ENCODE results near the gene GASK1B.

GASK1B gene

GRCh38 chr4:158170691-158171561 is 1.9 kb downstream of the GASK1B start:
- H3K4me3 Mint-ChIP-seq: no peak overlapping the region
- H3K36me3 Mint-ChIP-seq (ENCODE audit: insufficient read depth): no peaks in the 10 kb centered on the region
- H3K27ac Mint-ChIP-seq: no peak overlapping the region
- H3K4me1 Mint-ChIP-seq (ENCODE audit: low read depth in 2 of 2): no peaks in the 10 kb centered on the region
- DNase-seq (no peak), ATAC-seq (replicated peaks) (no peak)
- peaks cover 5 to 9% of the 10 kb centered on the region in 2 donors for H3K27me3 Mint-ChIP-seq
- peaks cover 0 to 1% of the 10 kb centered on the region in 2 donors for H3K9me3 Mint-ChIP-seq

GRCh38 chr4:158169931-158170690 is 2.7 kb downstream of the GASK1B start:
- Mint-ChIP-seq H3K4me3 (no peak overlapping the region), H3K36me3 (ENCODE audit: insufficient read depth) (no peaks in the 10 kb centered on the region), H3K27me3 (peaks cover 5 to 9% of the 10 kb centered on the region in 2 donors), H3K4me1 (ENCODE audit: low read depth in 2 of 2) (no peaks in the 10 kb centered on the region), H3K27ac (no peak overlapping the region), H3K9me3 (peaks cover 0 to 1% of the 10 kb centered on the region in 2 donors)
- ATAC-seq (replicated peaks) (no peak), DNase-seq (no peak)

- no peaks in the 10 kb centered on the region for H3K36me3 Mint-ChIP-seq (ENCODE audit: insufficient read depth)
- H3K9me3 Mint-ChIP-seq: peaks cover 0 to 1% of the 10 kb centered on the region in 2 donors
- H3K4me3 Mint-ChIP-seq: no peak overlapping the region
- H3K27me3 Mint-ChIP-seq: peaks cover 5 to 9% of the 10 kb centered on the region in 2 donors
- no peaks in the 10 kb centered on the region for H3K4me1 Mint-ChIP-seq (ENCODE audit: low read depth in 2 of 2)
- DNase-seq (no peak), ATAC-seq (replicated peaks) (no peak)
- H3K27ac Mint-ChIP-seq: no peak overlapping the region
Observed at GRCh38 chr4:158169506-158169905, 3.3 kb downstream of the GASK1B start.

GRCh38 chr4:158168606-158169005 is 4.2 kb downstream of the GASK1B start:
- no peaks in the 10 kb centered on the region for H3K4me1 Mint-ChIP-seq (ENCODE audit: low read depth in 2 of 2)
- H3K4me3 Mint-ChIP-seq: no peak overlapping the region
- no peaks in the 10 kb centered on the region for H3K36me3 Mint-ChIP-seq (ENCODE audit: insufficient read depth)
- DNase-seq: no peak
- H3K9me3 Mint-ChIP-seq: peaks cover 0 to 1% of the 10 kb centered on the region in 2 donors
- H3K27ac Mint-ChIP-seq: no peak overlapping the region
- peaks cover 5 to 9% of the 10 kb centered on the region in 2 donors for H3K27me3 Mint-ChIP-seq
- no peak for ATAC-seq (replicated peaks)

- no peak for DNase-seq
- H3K27ac Mint-ChIP-seq: no peak overlapping the region
Observed at GRCh38 chr4:158166701-158167100, 6.1 kb downstream of the GASK1B start.

GRCh38 chr4:158164768-158165213 is 8.0 kb downstream of the GASK1B start:
- Mint-ChIP-seq H3K9me3 (peaks cover 3 to 10% of the 10 kb centered on the region in 2 donors), H3K36me3 (ENCODE audit: insufficient read depth) (no peaks in the 10 kb centered on the region), H3K27ac (no peak overlapping the region), H3K4me3 (no peak overlapping the region), H3K4me1 (ENCODE audit: low read depth in 2 of 2) (no peaks in the 10 kb centered on the region), H3K27me3 (no peaks in the 10 kb centered on the region)
- no peak for DNase-seq
- no peak for ATAC-seq (replicated peaks)

More at GRCh38 chr4:158166701-158167100, 6.1 kb downstream of the GASK1B start:
- H3K36me3 Mint-ChIP-seq (ENCODE audit: insufficient read depth): no peaks in the 10 kb centered on the region
- peaks cover 3 to 8% of the 10 kb centered on the region in 2 donors for H3K9me3 Mint-ChIP-seq
- ATAC-seq (replicated peaks): no peak
- peaks cover 5 to 9% of the 10 kb centered on the region in 2 donors for H3K27me3 Mint-ChIP-seq
- no peaks in the 10 kb centered on the region for H3K4me1 Mint-ChIP-seq (ENCODE audit: low read depth in 2 of 2)
- H3K4me3 Mint-ChIP-seq: no peak overlapping the region

GRCh38 chr4:158163941-158164767 is 8.7 kb downstream of the GASK1B start:
- no peak overlapping the region for H3K4me3 Mint-ChIP-seq

GRCh38 chr4:158162631-158163030 is 10.2 kb downstream of the GASK1B start:
- H3K36me3 Mint-ChIP-seq (ENCODE audit: insufficient read depth): no peaks in the 10 kb centered on the region
- H3K27me3 Mint-ChIP-seq: no peaks in the 10 kb centered on the region
- peaks cover 3 to 10% of the 10 kb centered on the region in 2 donors for H3K9me3 Mint-ChIP-seq
- H3K27ac Mint-ChIP-seq: no peak overlapping the region
- ATAC-seq (replicated peaks): no peak
- H3K4me3 Mint-ChIP-seq: no peak overlapping the region
- no peak for DNase-seq
- H3K4me1 Mint-ChIP-seq (ENCODE audit: low read depth in 2 of 2): no peaks in the 10 kb centered on the region

More at GRCh38 chr4:158163941-158164767, 8.7 kb downstream of the GASK1B start:
- Mint-ChIP-seq H3K9me3 (peaks cover 3 to 10% of the 10 kb centered on the region in 2 donors), H3K27ac (no peak overlapping the region), H3K36me3 (ENCODE audit: insufficient read depth) (no peaks in the 10 kb centered on the region), H3K27me3 (no peaks in the 10 kb centered on the region), H3K4me1 (ENCODE audit: low read depth in 2 of 2) (no peaks in the 10 kb centered on the region)
- ATAC-seq (replicated peaks) (no peak), DNase-seq (no peak)

GRCh38 chr4:158161551-158162354 is 11.1 kb downstream of the GASK1B start:
- Mint-ChIP-seq H3K36me3 (ENCODE audit: insufficient read depth) (no peaks in the 10 kb centered on the region), H3K4me3 (no peak overlapping the region), H3K27ac (no peak overlapping the region), H3K9me3 (peaks cover 3 to 10% of the 10 kb centered on the region in 2 donors), H3K4me1 (ENCODE audit: low read depth in 2 of 2) (no peaks in the 10 kb centered on the region), H3K27me3 (no peaks in the 10 kb centered on the region)
- DNase-seq (no peak), ATAC-seq (replicated peaks) (no peak)

- Mint-ChIP-seq H3K36me3 (ENCODE audit: insufficient read depth) (no peaks in the 10 kb centered on the region), H3K4me3 (no peak overlapping the region), H3K4me1 (ENCODE audit: low read depth in 2 of 2) (no peaks in the 10 kb centered on the region), H3K9me3 (peaks cover 4 to 10% of the 10 kb centered on the region in 2 donors), H3K27ac (no peak overlapping the region), H3K27me3 (no peaks in the 10 kb centered on the region)
- no peak for DNase-seq
- ATAC-seq (replicated peaks): no peak
Observed at GRCh38 chr4:158159718-158160094, 13.1 kb downstream of the GASK1B start.

- Mint-ChIP-seq H3K4me3 (no peak overlapping the region), H3K9me3 (peaks cover 5 to 10% of the 10 kb centered on the region in 2 donors), H3K27ac (no peak overlapping the region), H3K36me3 (ENCODE audit: insufficient read depth) (no peaks in the 10 kb centered on the region), H3K4me1 (ENCODE audit: low read depth in 2 of 2) (no peaks in the 10 kb centered on the region), H3K27me3 (no peaks in the 10 kb centered on the region)
- ATAC-seq (replicated peaks): no peak
- DNase-seq: no peak
Observed at GRCh38 chr4:158159054-158159717, 13.6 kb downstream of the GASK1B start.

- Mint-ChIP-seq H3K36me3 (ENCODE audit: insufficient read depth) (no peaks in the 10 kb centered on the region), H3K4me1 (ENCODE audit: low read depth in 2 of 2) (no peaks in the 10 kb centered on the region), H3K27me3 (no peaks in the 10 kb centered on the region), H3K4me3 (no peak overlapping the region), H3K27ac (no peak overlapping the region), H3K9me3 (peaks cover 6 to 10% of the 10 kb centered on the region in 2 donors)
- DNase-seq (no peak), ATAC-seq (replicated peaks) (no peak)
Observed at GRCh38 chr4:158157412-158157811, 15.4 kb downstream of the GASK1B start.
